ENCODE measurements around the gene NMU.

NMU gene

DNA sequence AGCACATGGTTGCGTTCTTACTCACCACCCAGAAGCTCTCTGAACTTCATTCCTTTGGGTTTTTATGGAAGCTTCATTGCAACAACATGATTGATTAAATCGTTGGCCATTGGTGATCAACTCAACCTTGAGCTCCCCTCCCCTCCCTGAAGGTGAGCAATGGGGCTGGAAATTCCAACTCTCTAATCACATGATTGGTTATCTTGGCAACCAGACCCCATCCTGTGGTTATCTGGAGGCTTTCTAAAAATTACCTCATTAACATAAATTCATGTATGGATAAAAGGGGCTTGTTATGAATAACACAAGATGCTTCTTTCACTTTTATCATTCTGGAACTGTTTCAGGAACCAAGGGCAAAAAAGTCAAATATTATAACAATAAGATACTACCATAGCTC lies 34.6 kb upstream of the NMU start:
- H3K4me3 ChIP-seq (ENCODE audit: low read depth, low read length): no peak overlapping the region
- ChIA-PET CTCF (no interaction called here), POLR2A (no interaction called here)
- H3K36me3 ChIP-seq (ENCODE audit: control insufficient read depth in 2 of 2, insufficient read depth in 1 of 2, low read length in 2 of 2): no peaks in the 10 kb centered on the region
- H3K9me3 ChIP-seq (ENCODE audit: control insufficient read depth, insufficient read depth, low read depth, low read length): no peaks in the 10 kb centered on the region
- TF ChIP-seq ZNF501 (tag by site-specific recombination; IDR thresholded peaks at IDR 0.05) (no peak), ZNF768 (tag by site-specific recombination; IDR thresholded peaks at IDR 0.05) (no peak), BCL11A (tag by site-specific recombination; IDR thresholded peaks at IDR 0.05; ENCODE audit: low read depth) (no peak), ZBTB21 (tag by site-specific recombination; IDR thresholded peaks at IDR 0.05) (no peak), SP3 (tag by site-specific recombination; IDR thresholded peaks at IDR 0.05) (no peak), ZNF169 (tag by site-specific recombination; IDR thresholded peaks at IDR 0.05) (no peak), ZNF354C (tag by site-specific recombination; IDR thresholded peaks at IDR 0.05; ENCODE audit: borderline replicate concordance, low read depth) (no peak), ZNF626 (tag by site-specific recombination; IDR thresholded peaks at IDR 0.05) (no peak), ZNF670 (tag by site-specific recombination; IDR thresholded peaks at IDR 0.05; ENCODE audit: low read depth) (no peak), ZNF37A (tag by site-specific recombination; IDR thresholded peaks at IDR 0.05) (no peak), KLF10 (tag by site-specific recombination; IDR thresholded peaks at IDR 0.05) (no peak), ZNF394 (tag by site-specific recombination; IDR thresholded peaks at IDR 0.05; ENCODE audit: borderline replicate concordance) (no peak), ZNF610 (tag by site-specific recombination; IDR thresholded peaks at IDR 0.05; ENCODE audit: borderline replicate concordance) (no peak), ZNF600 (tag by site-specific recombination; IDR thresholded peaks at IDR 0.05) (no peak), ZNF292 (tag by site-specific recombination; IDR thresholded peaks at IDR 0.05; ENCODE audit: borderline replicate concordance, low read depth) (no peak), KLF1 (tag by site-specific recombination; IDR thresholded peaks at IDR 0.05) (no peak)
- TF ChIP-seq, protein P1, sequence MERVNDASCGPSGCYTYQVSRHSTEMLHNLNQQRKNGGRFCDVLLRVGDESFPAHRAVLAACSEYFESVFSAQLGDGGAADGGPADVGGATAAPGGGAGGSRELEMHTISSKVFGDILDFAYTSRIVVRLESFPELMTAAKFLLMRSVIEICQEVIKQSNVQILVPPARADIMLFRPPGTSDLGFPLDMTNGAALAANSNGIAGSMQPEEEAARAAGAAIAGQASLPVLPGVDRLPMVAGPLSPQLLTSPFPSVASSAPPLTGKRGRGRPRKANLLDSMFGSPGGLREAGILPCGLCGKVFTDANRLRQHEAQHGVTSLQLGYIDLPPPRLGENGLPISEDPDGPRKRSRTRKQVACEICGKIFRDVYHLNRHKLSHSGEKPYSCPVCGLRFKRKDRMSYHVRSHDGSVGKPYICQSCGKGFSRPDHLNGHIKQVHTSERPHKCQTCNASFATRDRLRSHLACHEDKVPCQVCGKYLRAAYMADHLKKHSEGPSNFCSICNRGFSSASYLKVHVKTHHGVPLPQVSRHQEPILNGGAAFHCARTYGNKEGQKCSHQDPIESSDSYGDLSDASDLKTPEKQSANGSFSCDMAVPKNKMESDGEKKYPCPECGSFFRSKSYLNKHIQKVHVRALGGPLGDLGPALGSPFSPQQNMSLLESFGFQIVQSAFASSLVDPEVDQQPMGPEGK (tag by site-specific recombination; IDR thresholded peaks at IDR 0.05): no peak
- H3K4me1 ChIP-seq (ENCODE audit: control insufficient read depth, insufficient read depth, low read length): no peaks in the 10 kb centered on the region
- no peak overlapping the region for H3K27ac ChIP-seq (ENCODE audit: extremely low read depth, low read depth, low read length)

DNA sequence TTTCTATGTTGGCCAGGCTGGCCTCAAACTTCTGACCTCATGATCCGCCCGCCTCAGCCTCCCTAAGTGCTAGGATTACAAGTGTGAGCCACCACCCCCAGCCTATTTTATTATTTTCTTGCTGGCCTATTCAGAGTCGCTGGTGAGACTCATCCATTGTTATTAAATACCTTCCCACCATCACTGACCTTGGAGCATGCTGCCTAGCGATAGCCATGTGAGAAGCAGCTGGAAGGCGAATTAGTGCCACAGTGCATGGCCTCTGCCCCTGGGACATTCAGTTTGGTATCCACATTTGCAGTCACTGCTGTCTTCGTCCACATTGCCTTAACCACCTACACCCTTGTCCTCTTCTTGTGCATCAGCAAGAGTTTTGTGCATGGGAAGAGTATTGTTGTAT lies 32.4 kb upstream of the NMU start:
- H3K36me3 ChIP-seq (ENCODE audit: control insufficient read depth in 2 of 2, insufficient read depth in 1 of 2, low read length in 2 of 2): no peaks in the 10 kb centered on the region
- no peak overlapping the region for H3K4me3 ChIP-seq (ENCODE audit: low read depth, low read length)
- H3K4me1 ChIP-seq (ENCODE audit: control insufficient read depth, insufficient read depth, low read length): no peaks in the 10 kb centered on the region
- ChIA-PET POLR2A (no interaction called here), CTCF (interaction anchor here (0.6 kb wide), 1 partner anchor 69 kb away, joined by 3 read pairs; no protein-coding TSS in a partner anchor)
- H3K9me3 ChIP-seq (ENCODE audit: control insufficient read depth, insufficient read depth, low read depth, low read length): no peaks in the 10 kb centered on the region
- no peak overlapping the region for H3K27ac ChIP-seq (ENCODE audit: extremely low read depth, low read depth, low read length)
- TF ChIP-seq, protein P2, sequence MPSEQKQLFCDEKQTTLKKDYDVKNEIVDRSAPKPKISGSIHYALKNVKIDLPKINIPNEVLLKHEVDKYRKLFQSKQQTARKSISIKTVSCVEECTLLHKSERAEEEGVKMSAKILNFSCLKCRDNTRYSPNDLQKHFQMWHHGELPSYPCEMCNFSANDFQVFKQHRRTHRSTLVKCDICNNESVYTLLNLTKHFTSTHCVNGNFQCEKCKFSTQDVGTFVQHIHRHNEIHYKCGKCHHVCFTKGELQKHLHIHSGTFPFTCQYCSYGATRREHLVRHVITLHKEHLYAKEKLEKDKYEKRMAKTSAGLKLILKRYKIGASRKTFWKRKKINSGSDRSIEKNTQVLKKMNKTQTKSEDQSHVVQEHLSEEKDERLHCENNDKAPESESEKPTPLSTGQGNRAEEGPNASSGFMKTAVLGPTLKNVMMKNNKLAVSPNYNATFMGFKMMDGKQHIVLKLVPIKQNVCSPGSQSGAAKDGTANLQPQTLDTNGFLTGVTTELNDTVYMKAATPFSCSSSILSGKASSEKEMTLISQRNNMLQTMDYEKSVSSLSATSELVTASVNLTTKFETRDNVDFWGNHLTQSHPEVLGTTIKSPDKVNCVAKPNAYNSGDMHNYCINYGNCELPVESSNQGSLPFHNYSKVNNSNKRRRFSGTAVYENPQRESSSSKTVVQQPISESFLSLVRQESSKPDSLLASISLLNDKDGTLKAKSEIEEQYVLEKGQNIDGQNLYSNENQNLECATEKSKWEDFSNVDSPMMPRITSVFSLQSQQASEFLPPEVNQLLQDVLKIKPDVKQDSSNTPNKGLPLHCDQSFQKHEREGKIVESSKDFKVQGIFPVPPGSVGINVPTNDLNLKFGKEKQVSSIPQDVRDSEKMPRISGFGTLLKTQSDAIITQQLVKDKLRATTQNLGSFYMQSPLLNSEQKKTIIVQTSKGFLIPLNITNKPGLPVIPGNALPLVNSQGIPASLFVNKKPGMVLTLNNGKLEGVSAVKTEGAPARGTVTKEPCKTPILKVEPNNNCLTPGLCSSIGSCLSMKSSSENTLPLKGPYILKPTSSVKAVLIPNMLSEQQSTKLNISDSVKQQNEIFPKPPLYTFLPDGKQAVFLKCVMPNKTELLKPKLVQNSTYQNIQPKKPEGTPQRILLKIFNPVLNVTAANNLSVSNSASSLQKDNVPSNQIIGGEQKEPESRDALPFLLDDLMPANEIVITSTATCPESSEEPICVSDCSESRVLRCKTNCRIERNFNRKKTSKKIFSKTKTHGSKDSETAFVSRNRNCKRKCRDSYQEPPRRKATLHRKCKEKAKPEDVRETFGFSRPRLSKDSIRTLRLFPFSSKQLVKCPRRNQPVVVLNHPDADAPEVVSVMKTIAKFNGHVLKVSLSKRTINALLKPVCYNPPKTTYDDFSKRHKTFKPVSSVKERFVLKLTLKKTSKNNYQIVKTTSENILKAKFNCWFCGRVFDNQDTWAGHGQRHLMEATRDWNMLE (tag by site-specific recombination; conservative IDR thresholded peaks at IDR 0.05; ENCODE audit: low read depth): no peak
- TF ChIP-seq ZIC2 (tag by site-specific recombination; IDR thresholded peaks at IDR 0.05) (no peak), ZNF112 (tag by site-specific recombination; IDR thresholded peaks at IDR 0.05) (no peak), ZNF140 (tag by site-specific recombination; IDR thresholded peaks at IDR 0.05) (no peak), KLF16 (tag by site-specific recombination; IDR thresholded peaks at IDR 0.05) (no peak), KLF10 (tag by site-specific recombination; IDR thresholded peaks at IDR 0.05) (no peak), ZNF423 (tag by site-specific recombination; IDR thresholded peaks at IDR 0.05) (no peak)
- TF ChIP-seq, protein P3, sequence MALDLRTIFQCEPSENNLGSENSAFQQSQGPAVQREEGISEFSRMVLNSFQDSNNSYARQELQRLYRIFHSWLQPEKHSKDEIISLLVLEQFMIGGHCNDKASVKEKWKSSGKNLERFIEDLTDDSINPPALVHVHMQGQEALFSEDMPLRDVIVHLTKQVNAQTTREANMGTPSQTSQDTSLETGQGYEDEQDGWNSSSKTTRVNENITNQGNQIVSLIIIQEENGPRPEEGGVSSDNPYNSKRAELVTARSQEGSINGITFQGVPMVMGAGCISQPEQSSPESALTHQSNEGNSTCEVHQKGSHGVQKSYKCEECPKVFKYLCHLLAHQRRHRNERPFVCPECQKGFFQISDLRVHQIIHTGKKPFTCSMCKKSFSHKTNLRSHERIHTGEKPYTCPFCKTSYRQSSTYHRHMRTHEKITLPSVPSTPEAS (tag by site-specific recombination; IDR thresholded peaks at IDR 0.05): no peak
- TF ChIP-seq, protein P4, sequence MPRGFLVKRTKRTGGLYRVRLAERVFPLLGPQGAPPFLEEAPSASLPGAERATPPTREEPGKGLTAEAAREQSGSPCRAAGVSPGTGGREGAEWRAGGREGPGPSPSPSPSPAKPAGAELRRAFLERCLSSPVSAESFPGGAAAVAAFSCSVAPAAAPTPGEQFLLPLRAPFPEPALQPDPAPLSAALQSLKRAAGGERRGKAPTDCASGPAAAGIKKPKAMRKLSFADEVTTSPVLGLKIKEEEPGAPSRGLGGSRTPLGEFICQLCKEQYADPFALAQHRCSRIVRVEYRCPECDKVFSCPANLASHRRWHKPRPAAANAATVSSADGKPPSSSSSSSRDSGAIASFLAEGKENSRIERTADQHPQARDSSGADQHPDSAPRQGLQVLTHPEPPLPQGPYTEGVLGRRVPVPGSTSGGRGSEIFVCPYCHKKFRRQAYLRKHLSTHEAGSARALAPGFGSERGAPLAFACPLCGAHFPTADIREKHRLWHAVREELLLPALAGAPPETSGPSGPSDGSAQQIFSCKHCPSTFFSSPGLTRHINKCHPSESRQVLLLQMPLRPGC (tag by site-specific recombination; IDR thresholded peaks at IDR 0.05): no peak
- TF ChIP-seq, protein P5, sequence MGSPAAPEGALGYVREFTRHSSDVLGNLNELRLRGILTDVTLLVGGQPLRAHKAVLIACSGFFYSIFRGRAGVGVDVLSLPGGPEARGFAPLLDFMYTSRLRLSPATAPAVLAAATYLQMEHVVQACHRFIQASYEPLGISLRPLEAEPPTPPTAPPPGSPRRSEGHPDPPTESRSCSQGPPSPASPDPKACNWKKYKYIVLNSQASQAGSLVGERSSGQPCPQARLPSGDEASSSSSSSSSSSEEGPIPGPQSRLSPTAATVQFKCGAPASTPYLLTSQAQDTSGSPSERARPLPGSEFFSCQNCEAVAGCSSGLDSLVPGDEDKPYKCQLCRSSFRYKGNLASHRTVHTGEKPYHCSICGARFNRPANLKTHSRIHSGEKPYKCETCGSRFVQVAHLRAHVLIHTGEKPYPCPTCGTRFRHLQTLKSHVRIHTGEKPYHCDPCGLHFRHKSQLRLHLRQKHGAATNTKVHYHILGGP (tag by site-specific recombination; IDR thresholded peaks at IDR 0.05): no peak
